GM12875 (cell line): Measurements from ENCODE around the gene RUFY1.
"Not testable (repeated sequence)": the region's sequence is repeated elsewhere in the genome, so short reads cannot be mapped to it uniquely, and the experiment has no call there.

Experiments used
- H3K4me3 ChIP-seq: one replicate; pipeline ENCODE4 v1.5.1; 2011; ENCODE audit warnings: low read depth, low read length, control low read depth
- CTCF ChIP-seq: IDR thresholded peaks from 2 replicates; pipeline ENCODE4 v1.5.1; 2011; ENCODE audit warnings: low read depth, mild to moderate bottlenecking, control low read depth, inconsistent platforms, low read length, moderate library complexity, borderline replicate concordance; ENCODE audit not compliant: insufficient read depth

Gene RUFY1

DNA sequence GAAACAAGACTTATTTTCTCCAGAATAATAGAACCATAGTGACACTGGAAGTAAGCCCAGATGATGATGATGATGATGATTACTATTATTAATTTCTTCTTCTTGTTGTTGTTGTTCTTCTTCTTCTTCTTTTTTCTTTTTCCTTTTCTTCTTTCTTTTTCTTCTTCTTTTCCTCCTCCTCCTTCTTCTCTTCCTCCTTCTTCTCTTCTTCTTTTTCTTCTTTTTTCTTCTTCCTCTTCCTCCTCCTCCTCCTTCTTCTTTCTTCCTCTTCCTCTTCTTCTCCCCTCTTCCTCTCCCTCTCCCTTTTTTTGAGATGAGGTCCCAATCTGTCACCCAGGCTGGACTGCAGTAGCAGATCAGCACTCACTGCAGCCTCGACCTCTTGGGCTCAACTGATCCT is 40.5 kb upstream of the RUFY1 start:
- no peak for TF ChIP-seq CTCF
- no peak overlapping the region for H3K4me3 ChIP-seq

GRCh38 chr5:179512452-179513000 is 37.8 kb upstream of the RUFY1 start:
- no peak overlapping the region for H3K4me3 ChIP-seq
- no peak for TF ChIP-seq CTCF

- not testable (repeated sequence) for H3K4me3 ChIP-seq
These were observed 34.9 kb upstream of the RUFY1 start for GRCh38 chr5:179515501-179515900.

- no peak for TF ChIP-seq CTCF
- no peak overlapping the region for H3K4me3 ChIP-seq
These were observed 34.1 kb upstream of the RUFY1 start for GRCh38 chr5:179516221-179516620.

DNA sequence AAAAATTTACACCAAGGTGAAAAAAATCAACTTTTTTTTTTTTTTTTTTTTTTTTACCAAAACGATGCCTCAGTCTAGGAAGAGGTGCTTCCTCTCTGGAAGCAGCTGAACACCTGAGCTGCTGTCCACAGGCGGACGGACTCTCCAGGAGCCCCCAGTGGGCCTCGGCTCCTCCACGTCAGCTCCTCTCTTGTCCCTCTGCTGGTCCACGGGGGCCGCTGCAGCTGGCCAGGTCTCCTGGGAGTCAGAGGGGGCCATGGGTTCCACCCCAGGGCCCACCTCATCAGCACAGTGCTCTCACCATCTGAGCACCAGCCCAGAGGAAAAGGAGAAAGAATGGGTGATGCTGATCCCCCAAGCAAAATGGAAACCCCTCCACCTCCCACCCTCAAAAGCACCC is 32.6 kb upstream of the RUFY1 start:
- H3K4me3 ChIP-seq = not testable (repeated sequence)

DNA sequence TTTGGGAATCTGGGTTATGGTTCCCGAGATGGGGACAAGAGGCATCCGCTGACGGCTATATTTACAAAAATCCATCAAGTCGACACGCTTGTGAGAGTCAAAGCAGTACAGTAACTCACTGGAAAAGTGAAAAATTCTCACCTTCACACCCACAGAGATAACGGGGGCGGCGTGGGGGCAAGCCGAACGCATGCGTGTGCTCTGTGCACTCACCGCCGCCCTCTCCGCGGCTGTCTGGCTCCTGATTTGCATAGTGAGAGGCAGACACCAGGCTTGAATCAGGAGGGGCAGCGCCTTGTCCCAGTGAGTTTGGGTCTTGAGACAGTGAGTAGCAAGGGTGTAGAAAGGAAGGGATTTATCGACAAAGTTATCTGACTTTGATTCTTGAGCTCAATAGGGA is 32.0 kb upstream of the RUFY1 start:
- H3K4me3 ChIP-seq = not testable (repeated sequence)

DNA sequence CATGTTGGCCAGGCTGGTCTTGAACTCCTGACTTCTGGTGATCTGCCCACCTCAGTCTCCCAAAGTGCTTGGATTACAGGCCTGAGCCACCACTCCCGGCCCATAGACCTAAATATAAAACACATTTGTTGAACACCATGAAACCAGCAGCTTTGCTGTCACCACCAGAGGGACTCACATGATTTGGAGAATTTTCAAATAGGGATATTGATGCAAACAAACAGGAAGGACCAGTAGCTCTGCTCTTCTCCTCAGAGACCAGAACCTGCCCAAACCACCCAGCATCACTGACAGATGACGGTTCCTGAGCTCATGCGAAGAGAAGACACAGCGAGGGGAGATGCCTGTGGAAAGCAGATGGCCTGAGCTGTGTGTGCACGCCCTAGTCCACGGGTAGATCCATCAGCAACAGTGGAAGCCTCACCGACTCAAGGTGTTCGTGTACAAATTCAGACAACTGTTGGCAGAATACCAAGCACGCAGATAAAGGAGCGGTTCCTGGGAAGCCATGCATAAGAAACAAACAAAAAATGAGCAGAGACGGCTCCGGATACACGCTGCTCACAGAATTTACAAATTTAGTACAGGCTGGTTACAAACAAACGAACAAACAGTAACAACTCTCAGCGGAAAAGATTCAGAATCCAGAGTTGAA is 30.8 kb upstream of the RUFY1 start:
- not testable (repeated sequence) for H3K4me3 ChIP-seq

DNA sequence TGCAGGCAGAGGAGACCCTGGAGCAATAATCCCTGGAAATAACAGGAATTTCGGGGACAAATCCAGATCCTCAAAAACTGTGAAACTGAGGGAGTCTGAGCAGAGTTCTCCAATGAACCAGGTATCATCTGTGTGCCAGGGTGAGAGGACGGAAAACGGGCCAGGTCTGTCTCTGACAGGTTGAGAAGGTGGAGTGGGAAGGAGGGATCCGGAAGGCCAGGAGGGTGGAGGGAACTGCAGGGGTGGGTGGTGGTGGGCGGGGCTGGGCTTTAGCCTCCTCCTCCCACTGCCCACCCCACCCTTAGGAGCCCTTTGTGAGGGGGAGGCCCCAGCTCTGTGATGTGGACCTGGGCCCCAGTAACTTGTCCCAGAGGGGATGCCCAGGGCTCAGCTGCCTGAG is 28.2 kb upstream of the RUFY1 start:
- H3K4me3 ChIP-seq = not testable (repeated sequence)

GRCh38 chr5:179526978-179527377 is 23.4 kb upstream of the RUFY1 start:
- H3K4me3 ChIP-seq = no peak overlapping the region
- no peak for TF ChIP-seq CTCF
